OCI-M2 (cell line): ENCODE measurements around the gene YIPF2.

ENCODE experiments used
- DNase-seq: peaks from one replicate; lab custom pipeline; 2025; ENCODE audit not compliant: unreplicated experiment; lab: John Stamatoyannopoulos, UW

Gene YIPF2

DNA sequence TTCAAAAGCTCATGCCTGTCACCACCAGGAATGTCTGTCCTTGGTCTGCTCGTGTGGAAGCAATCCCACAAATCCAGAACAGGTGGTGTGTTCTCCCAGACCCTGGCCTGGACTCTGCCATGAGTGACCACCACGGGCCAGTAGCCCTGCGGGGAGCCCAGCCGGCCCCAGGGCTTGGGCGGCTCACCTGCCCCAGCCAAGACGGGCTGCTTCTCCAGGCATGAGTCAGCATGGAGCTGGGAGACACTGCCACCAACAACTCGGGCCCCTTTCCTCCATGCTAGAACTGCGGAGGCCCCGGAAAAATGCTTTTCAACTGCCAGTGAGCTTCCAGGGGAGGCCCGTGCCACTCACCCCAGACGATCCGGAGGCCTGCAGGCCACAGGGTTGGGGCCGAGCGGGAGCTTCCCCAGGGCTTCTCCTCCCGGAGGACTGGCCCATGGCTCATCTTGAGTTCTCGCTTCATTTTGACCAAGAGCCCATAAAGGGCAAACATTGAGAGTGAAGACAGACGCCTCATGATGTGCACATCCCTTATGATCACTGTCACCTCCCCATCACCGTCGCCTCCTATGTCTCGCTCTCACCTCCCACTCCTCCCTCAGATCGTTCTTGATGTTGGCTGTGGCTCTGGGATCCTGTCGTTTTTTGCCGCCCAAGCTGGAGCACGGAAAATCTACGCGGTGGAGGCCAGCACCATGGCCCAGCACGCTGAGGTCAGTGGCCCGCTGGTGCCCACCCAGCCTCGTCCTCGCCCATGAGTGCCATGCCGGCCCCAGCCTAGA, 16.7 kb downstream of the YIPF2 start:
- no peak for DNase-seq

DNA sequence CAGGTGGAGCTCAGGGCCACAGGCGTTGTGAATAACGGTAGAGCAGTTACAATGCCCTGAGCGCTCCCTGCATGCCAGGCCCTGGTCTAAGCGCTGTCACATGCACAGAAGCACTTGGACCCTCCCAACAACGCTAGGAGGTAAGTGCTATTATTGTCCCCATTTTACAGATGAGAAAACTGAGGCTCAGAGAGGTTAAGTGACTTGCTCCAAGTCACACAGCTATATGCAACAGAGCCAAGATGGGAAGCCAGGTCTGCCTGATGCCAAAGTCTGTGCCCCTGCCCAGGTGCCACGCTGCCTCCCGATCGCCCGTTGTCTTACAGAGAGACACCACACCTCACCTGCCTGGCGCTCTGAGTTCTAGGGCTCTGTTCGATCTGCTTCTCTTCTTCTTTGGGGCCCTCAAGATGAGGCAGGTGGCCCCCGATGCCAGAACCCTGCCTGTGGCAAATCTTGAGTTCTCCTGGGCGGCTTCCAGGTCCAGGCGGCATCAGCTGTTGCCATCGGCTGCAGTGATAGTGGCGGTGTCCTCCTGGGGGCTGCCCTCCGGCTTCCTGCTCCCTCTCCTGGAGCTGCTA, 20.0 kb downstream of the YIPF2 start:
- DNase-seq = no peak

DNA sequence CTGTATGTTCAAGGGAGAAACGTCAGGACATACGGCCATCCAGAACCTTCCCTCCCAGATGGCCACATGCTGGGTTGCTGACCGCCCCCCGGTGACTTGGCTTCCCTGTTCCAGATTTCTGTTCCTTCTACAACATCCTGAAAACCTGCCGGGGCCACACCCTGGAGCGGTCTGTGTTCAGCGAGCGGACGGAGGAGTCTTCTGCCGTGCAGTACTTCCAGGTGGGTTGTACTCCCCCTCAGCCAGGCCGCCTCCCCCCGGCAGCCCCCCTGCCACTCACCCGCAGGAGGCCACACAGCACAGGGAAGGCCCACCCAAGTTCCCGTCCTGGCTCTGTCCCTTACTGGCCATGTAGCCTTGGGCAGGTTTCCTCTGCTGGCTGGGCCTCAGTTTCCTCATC, 20.5 kb downstream of the YIPF2 start:
- DNase-seq = no peak

DNA sequence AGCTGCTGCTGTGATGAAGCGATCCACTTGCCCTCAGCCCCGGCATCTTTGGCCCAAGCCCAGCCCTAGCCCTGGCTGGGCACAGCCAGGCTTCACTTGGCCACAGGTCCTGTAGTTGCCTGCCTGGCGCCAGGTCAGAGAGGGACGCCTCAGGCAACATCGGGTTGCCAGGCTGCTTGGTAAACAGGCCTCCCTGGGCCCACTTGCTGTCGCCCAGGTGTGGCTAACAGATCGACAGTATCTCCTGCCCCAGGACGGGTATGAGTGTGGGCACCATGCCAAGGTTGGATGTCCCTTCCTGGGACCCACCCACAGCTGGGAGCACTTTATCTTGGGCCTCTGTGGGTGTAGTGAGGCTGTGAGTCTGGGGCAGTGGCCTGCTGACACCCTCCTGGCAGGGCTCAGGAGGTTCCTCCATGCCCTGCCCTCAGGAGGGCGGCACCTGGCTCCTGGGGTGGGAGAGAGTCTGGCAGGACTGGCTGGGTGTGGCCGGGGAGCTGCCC, 29.2 kb downstream of the YIPF2 start:
- no peak for DNase-seq

DNA sequence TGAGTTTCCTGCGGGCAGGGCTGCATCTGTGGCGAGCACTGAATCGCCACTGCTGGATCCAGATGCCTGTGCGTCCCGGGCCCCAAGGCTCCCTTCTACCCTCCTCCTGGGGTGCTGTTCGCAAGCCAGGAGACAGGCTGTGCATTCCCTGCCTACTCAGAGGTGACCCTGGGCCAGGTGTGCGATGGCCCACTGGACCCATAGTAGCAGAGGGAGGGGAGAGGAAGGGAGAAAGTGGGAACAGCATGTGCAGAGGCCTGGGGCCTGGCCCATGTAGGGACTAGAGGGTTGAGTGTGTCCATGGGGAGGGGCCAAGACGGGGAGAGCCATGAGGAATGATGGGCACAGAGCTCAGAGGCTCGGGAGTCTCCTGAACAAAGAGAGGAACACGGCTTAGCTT, 29.8 kb downstream of the YIPF2 start:
- no peak for DNase-seq

DNA sequence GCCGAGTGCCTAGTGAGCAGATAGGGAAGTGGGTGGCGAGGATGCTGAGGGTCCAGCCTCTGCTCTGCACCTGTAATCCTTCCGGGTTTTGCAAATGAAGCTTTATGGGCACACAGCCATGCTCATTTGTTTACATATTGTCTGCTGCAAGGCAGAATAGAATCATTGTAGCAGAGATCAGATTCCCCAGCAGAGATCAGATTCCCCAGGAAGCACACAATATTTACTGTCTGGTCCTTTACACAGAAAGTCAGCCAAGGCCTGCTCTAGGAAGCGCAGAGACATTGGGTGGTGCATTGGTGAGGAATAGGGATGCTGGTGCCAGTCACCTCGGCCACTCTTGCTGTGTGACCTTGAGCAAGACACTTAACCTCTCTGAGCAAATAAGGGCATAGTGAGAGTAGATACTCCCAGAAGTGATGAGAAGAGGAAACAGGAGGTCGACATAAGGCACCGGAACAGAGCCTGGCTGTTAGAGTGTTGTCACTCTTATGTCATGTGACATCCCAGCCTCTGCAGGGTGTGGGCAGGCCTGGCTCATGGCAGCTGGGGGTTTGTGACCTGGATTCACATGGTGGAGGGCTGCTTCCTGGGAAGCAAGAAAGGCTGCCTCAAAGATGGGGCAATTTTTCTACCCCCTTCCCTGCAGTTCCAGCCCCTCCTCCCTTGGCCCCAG, 31.4 kb downstream of the YIPF2 start:
- DNase-seq = no peak

DNA sequence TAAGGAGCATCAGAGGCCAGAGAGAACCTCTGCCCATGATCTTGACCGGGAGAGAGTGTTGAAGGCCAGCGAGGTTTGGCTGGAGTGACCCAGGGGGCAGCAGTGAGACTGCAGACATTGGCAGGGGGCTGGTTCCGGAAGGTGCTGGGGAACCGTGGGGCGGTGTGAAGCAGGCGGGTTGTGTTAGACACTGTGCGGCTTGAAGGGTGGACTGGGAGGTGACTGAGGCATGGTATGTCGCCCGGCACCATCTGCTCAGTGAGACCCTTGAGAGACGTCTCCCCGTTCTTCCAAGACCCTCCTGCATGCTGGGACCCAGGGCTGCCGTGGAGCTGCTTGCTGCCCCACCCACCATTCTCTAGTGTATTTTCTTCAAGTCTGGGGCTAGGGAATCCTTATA, 32.5 kb downstream of the YIPF2 start:
- no peak for DNase-seq

DNA sequence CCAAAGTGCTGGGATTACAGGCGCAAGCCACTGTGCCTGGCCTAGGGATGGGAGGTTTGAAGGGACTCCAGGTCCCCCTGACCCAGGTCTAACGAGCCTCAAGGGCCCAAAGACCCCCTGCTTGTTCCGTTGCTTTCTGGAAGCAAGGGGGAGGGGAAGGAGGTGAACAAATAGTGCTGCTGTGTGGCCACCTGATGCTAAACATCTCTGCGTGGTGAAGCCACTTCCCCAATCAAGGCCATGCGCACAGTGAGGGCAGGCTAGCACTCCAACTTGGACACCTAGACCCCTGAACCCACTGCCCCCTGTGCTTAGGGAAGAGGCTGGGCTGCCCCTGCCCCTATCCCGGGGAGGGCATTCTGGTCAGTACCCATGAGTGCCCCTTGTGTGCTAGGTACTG, 33.1 kb downstream of the YIPF2 start:
- DNase-seq = no peak

DNA sequence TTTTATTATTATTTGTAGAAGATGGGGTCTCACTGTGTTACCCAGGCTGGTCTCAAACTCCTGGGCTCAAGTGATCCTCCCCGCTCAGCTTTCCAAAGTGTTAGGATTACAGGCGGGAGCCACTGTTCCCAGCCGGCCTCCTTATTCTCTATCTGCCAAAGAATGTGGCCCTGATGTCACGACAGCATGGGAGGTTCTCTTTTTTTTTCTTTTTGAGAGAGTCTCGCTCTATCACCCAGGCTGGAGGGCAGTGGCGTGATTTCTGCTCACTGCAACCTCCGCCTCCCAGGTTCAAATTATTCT, 33.6 kb downstream of the YIPF2 start:
- no peak for DNase-seq

DNA sequence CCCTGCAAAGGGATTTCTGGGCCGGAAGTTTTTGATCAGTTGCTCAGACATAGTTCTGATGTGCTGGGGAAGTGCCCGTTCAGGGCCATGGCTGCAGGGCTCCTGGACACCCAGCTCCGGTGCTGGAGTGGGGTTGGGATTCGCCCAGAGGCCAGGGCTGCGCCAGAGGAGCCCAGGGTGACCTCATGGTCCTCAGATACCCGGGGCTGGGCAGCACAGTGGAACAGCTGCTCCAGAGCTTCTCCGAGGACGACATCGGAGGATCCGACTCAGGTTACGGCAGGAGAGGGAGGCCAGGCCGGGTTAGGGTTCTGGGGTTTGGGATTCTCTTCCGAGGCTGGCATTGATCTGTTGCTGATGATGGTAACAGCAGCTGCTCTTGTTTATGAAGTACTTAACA, 36.2 kb downstream of the YIPF2 start:
- DNase-seq = no peak

DNA sequence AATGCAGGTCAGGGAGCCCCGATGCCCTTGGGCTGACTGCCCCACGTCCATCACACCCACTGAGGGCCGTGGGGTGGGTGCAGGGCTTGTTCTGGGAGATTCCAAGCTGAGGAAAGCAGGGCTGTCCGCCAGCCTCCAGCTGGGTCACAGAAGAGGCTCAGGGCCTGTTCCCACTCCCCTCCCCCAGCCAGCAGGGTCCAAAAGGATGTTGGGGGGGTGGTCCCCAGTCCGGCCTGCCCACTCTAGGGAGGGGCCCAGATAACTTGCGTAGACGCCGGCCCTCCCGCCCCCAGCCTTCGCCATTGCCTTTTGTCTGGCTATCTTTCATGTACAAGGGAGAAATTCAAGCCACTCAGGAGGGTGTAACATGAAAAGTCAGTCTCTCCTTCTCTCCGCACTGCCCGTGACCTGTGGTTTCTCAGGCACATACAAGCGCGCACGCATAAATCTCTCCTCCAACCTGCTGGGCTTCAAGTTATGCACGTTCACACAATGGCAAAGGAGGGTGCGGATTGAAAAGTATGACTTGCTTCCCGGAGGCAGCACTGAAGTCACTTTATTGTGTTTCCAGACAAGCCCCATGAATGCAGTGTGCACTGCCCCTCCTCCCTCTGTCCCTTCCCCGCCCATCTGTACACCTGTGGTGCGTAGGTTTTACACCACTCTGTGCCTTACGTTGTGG, 36.9 kb downstream of the YIPF2 start:
- DNase-seq = no peak

DNA sequence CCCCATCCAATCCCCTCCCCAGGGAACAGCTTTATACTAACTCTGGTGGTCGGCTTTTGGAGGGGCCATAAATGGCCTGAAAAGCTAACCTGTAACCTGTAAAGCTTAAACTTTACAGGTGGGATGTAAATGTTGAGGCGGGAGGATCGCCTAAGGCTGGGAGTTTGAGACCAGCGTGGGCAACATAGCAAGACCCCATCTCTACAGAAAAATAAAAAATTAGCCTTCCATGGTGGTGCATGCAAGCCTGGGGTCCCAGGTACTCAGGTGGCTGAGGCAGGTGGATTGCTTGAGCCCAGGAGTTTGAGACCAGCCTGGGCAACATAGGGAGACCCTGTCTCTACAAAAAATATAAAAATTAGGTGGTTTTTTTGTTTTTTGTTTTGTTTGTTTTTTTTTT, 38.6 kb downstream of the YIPF2 start:
- DNase-seq = no peak

DNA sequence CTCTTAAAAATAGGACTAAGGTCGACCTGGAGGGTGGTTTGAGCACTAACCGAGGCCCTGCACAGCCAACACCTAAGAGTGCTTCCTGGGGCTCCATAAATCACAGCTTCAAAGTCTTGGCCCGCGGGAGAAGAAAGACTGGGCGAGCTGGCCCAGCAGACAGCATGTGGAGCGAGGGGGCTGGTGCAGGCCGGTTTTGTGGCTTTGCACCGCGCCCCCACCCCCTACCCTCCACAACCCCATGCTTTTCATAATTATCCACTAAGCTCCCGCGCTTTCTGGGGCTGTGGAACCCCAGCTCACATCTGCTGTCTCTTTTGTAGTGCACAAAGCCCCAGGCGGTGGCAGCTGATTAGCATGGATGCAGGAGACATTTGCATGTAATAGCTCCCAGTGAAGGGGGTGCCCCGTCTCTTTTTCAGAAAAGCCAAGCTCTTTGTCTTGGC, 40.0 kb downstream of the YIPF2 start:
- no peak for DNase-seq

DNA sequence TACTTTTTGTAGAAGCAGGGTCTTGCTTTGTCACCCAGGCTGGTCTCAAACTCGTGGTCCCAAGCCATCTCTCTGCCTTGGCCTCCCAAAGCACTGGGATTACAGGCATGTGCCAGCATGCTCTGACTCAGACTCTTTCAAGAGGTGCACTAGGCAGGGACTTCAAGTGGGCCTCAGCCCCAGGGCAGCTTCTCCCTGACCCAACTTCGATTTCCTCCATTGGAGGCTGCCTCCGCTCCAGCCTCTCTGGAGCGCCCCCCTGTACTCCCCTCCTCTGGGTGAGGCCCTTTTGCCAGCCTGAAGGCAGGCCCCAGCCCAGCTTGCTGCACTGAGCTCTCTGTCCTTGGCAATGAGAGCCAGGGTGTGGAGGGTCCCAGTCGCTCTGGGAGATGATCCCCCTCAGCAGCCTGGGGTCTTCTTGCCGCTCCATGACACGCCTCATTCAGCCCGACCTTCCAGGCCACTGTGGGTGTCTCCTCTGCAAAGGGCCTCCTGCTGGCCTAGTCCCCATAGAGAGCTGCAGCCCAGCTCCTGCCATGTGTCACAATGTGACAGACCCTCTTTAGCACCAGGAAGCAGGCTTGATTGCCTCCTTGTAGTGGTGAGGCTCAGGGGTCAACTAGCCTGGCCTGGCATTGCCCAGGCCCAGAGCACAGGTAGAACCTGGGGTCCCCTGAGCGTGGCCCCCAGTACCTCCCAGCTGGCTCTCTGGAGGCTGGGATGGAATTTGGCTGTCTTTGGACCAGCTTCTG, 40.6 kb downstream of the YIPF2 start:
- DNase-seq = no peak

DNA sequence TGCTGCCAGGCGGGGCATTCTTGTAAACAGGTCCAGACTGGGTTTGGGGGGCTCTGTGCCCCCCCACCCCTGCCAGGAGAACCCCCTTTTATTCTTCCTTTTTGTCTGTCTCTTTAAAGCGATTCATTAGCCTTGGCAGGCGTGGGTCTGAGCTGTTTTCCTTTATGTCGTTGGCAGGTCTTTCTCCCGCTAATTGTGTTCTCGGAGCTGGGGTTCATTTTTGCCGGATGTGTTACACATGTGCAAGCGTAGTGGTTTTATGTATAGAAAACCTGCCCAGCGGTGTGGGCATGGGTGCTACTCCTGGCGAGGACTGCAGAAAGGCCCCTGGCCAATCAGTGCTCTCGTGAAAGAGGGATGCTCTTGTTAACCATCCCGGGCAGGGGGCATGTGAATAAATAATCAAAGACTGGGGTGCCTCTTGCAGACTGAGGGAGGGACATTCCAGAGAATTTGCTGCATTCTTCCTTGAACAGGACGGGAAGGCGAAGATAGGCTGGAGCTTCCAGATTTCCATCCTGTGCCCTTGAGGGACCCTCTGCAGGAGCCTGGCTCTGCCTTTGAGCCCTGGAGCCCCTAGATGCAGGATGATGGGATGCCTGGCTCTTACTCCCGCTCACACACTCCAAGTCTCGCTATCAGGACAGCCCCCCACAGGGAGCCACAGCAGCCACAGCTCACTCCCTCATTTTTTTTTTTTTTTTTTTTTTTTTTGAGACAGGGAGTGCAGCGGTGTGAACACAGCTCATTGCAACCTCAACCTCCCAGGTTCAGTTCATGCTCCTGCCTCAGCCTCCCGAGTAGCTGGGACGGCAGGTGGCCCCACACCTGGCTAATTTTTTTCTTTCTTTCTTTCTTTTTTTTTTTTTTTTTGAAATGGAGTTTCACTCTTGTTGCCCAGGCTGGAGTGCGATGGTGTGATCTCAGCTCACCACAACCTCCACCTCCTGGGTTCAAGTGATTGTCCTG, 43.0 kb downstream of the YIPF2 start:
- DNase-seq = no peak

DNA sequence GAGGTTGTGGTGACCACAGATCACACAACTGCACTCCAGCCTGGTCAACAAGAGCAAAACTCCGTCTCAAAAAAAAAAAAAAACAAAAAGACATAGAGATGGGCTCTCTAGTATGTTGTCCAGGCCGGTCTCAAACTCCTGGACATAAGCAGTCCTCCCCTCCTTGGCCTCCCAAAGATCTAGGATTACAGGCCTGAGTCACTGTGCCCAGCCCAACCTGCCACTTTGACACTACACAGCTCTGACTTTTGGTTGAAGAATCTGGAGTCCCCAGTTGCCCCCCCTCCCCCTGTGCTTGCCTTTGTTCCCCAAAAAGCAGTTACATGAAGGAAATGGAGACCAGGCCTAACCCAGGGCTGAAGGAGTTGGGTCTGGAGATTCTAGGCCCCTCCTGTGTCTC, 44.2 kb downstream of the YIPF2 start:
- no peak for DNase-seq

DNA sequence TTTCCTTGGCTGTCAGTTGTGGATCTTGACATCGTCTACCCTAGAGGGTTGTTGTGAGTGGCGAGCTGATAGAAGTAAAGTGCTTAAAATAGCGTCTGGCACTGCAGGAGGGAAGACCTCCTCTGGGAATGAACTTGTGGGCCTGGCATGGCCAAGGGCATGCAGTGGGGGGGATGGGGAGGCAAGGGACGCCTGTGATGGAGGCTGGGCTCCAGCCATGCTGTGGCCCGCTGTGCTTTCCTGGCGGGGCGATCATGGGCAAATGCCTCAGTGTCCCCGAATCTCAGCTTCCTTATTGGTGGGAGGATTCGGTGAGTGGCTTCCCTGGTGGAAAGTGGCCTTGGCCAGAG, 46.4 kb downstream of the YIPF2 start:
- DNase-seq = no peak

DNA sequence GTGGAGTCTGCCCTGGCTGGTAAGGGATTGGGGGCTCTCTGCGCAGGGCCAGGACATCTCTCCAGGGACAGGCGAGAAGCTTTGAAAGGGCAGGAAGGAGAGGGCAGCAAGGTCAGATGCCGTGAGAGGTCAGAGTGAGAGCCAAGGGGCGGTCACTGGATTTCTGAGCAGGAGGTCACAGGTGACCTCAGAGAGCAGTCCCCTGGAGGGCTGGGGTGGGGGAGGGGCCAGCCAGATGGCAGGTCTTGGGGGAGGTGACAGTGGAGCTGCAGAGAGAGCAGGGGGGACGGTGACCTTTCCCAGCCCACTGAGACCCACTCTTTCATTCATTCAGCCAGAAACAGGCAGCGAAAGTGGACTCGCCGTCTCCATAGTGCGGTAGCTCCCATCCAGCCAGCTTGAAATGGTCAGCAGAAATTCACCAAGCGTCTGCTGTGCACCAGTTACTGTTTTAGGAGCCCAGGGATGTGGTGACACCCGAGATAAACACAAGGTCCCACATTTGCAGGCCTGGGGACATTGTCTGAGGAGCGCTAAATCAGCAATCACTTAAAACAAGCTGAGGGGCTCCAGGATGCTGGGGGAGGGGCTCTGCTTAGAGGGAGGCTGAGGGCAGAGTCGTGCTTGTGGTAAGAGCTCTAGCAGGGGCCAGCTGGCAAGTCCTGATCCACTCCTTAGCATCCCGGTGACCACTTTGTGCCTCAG, 46.9 kb downstream of the YIPF2 start:
- no peak for DNase-seq

DNA sequence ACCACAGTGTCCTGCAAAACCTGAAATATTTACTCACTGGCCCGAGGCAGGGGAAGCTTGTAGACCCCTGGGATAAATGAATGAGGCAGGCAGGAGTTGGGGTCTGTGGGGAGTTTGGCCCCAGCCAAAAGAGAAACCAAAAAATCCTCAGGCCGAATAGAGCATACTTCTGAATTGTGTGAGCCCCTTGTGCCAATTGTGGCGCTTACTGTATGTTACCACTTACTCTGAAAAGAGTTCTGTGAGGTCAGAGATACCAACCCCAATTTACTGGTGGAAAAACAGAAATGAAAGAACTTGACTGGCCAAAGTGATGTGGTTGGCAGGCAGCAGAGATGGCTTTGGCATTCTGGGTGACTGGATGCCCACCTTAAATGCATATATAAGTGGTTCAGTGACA, 50.2 kb downstream of the YIPF2 start:
- DNase-seq = no peak
